Mesenchymal stem cell (in vitro differentiated cells and primary cell): ENCODE results near the gene ERN1.

Experiments used
- DNase-seq: peaks from one replicate; pipeline ENCODE4 v3.0.0-alpha.2; 2013
- H2AFZ ChIP-seq: one replicate; pipeline ENCODE4 v1.6.1; 2013; ENCODE audit warnings: low read depth, mild to moderate bottlenecking, control low read depth, inconsistent platforms, low read length, moderate library complexity
- H2AK5ac ChIP-seq: 2 replicates; pipeline ENCODE4 v1.6.1; 2013; ENCODE audit warnings: low read length, moderate library complexity, mild to moderate bottlenecking, inconsistent platforms; ENCODE audit not compliant: severe bottlenecking
- H2BK120ac ChIP-seq: one replicate; pipeline ENCODE4 v1.6.1; 2013; ENCODE audit warnings: low read depth, mild to moderate bottlenecking, inconsistent platforms, low read length, moderate library complexity
- H2BK12ac ChIP-seq, 2 experiments: one replicate each; pipeline ENCODE4 v1.6.1; 2013; ENCODE audit warnings: inconsistent platforms in 2 of 2, low read length in 2 of 2, mild to moderate bottlenecking in 2 of 2, moderate library complexity in 2 of 2, control low read depth in 1 of 2
- H2BK15ac ChIP-seq: one replicate; pipeline ENCODE4 v1.6.1; 2013; ENCODE audit warnings: mild to moderate bottlenecking, low read depth, inconsistent platforms; ENCODE audit not compliant: poor library complexity, severe bottlenecking
- H2BK5ac ChIP-seq: 2 replicates; pipeline ENCODE4 v1.6.1; 2013; ENCODE audit warnings: low read depth, mild to moderate bottlenecking, low read length, control low read depth, inconsistent platforms; ENCODE audit not compliant: poor library complexity, severe bottlenecking
- H3K14ac ChIP-seq, 2 experiments: one replicate each; pipeline ENCODE4 v1.6.1; 2013; ENCODE audit warnings: inconsistent platforms in 2 of 2, low read length in 2 of 2, control low read depth in 1 of 2, mild to moderate bottlenecking in 1 of 2, moderate library complexity in 1 of 2
- H3K18ac ChIP-seq, 2 experiments: one replicate each; pipeline ENCODE4 v1.6.1; 2013; ENCODE audit warnings: inconsistent platforms in 2 of 2, low read length in 2 of 2, control low read depth in 1 of 2, low read depth in 1 of 2, mild to moderate bottlenecking in 1 of 2
- H3K23ac ChIP-seq, 2 experiments: one replicate each; pipeline ENCODE4 v1.6.1; 2013; ENCODE audit warnings: inconsistent platforms in 2 of 2, low read length in 2 of 2, mild to moderate bottlenecking in 2 of 2, moderate library complexity in 2 of 2, control low read depth in 1 of 2
- H3K27ac ChIP-seq: 2 replicates; pipeline ENCODE4 v1.5.1; 2013; ENCODE audit warnings: mild to moderate bottlenecking, moderate library complexity, low read length, control low read depth, inconsistent platforms; ENCODE audit not compliant: poor library complexity, severe bottlenecking
- H3K27me3 ChIP-seq, 2 experiments: 2 replicates each; pipeline versions ENCODE4 v1.6.1 to v1.7.0; 2013; ENCODE audit warnings: low read length in 2 of 2, mild to moderate bottlenecking in 2 of 2, moderate library complexity in 2 of 2, control low read depth in 1 of 2, inconsistent platforms in 1 of 2; ENCODE audit not compliant: control insufficient read depth in 1 of 2, insufficient read depth in 1 of 2
- H3K36me3 ChIP-seq, 2 experiments: 2 replicates each; pipeline versions ENCODE4 v1.6.1 to v1.7.0; 2013; ENCODE audit warnings: low read length in 2 of 2, control low read depth in 1 of 2, inconsistent platforms in 1 of 2, low read depth in 1 of 2, mild to moderate bottlenecking in 1 of 2; ENCODE audit not compliant: insufficient read depth in 2 of 2, control insufficient read depth in 1 of 2
- H3K4ac ChIP-seq, 2 experiments: one replicate each; pipeline ENCODE4 v1.6.1; 2013; ENCODE audit warnings: inconsistent platforms in 2 of 2, low read length in 2 of 2, mild to moderate bottlenecking in 2 of 2, moderate library complexity in 2 of 2, control low read depth in 1 of 2, low read depth in 1 of 2
- H3K4me1 ChIP-seq: 2 replicates; pipeline ENCODE4 v1.6.1; 2013; ENCODE audit warnings: low read depth, low read length, control low read depth; ENCODE audit not compliant: control insufficient read depth, insufficient read depth
- H3K4me2 ChIP-seq: 2 replicates; pipeline ENCODE4 v1.6.1; 2013; ENCODE audit warnings: low read length, mild to moderate bottlenecking, inconsistent platforms; ENCODE audit not compliant: poor library complexity, severe bottlenecking
- H3K4me3 ChIP-seq, 2 experiments: 2 replicates each; pipeline versions ENCODE4 v1.5.1 to v1.7.0; 2013; ENCODE audit warnings: low read length in 2 of 2, mild to moderate bottlenecking in 2 of 2, control low read depth in 1 of 2, low read depth in 1 of 2; ENCODE audit not compliant: insufficient read depth in 1 of 2
- H3K79me1 ChIP-seq: replicated peaks from 2 replicates; pipeline ENCODE4 v1.6.1; 2013; ENCODE audit warnings: mild to moderate bottlenecking, control low read depth, low read length, inconsistent platforms; ENCODE audit not compliant: poor library complexity, severe bottlenecking
- H3K9ac ChIP-seq: 2 replicates; pipeline ENCODE4 v1.7.0; 2013; ENCODE audit warnings: mild to moderate bottlenecking, low read length, moderate library complexity
- H3K9me3 ChIP-seq: 2 replicates; pipeline ENCODE4 v1.7.0; 2013; ENCODE audit warnings: mild to moderate bottlenecking, low read length; ENCODE audit not compliant: control insufficient read depth
- H4K8ac ChIP-seq: one replicate; pipeline ENCODE4 v1.6.1; 2013; ENCODE audit warnings: inconsistent platforms, mild to moderate bottlenecking, low read length, moderate library complexity
- H4K91ac ChIP-seq: one replicate; pipeline ENCODE4 v1.6.1; 2013; ENCODE audit warnings: mild to moderate bottlenecking, low read length, inconsistent platforms
- WGBS: methylation state at CpG from one replicate; pipeline ENCODE4 v1.1.7; 2013; ENCODE audit warnings: mixed read lengths; 5-methylcytosine and 5-hydroxymethylcytosine counted together

ERN1 gene

GRCh38 chr17:64081802-64082799, 47.8 kb downstream of the ERN1 start:
- Histone ChIP-seq H3K4me3 (no peak overlapping the region), H3K36me3 (peaks cover 4 to 30% of the 10 kb centered on the region in 2 experiments), H2BK120ac (no peak overlapping the region), H4K91ac (peak overlapping the region; percentile 71), H3K9ac (no peak overlapping the region), H3K27me3 (no peaks in the 10 kb centered on the region), H2BK15ac (peak overlapping the region; percentile 19), H3K9me3 (no peaks in the 10 kb centered on the region), H4K8ac (peak overlapping the region; percentile 43), H3K14ac (no peak overlapping the region), H3K4me2 (no peak overlapping the region), H3K23ac (no peak overlapping the region), H3K79me1 (peaks cover 9% of the 10 kb centered on the region), H2BK5ac (no peak overlapping the region), H2BK12ac (peak overlapping the region; percentile 94 to 98), H3K4ac (peak overlapping the region; percentile 44 to 92), H3K18ac (peak overlapping the region; percentile 57 to 96), H2AFZ (no peak overlapping the region), H2AK5ac (peak overlapping the region; percentile 4), H3K27ac (peak overlapping the region; percentile 21), H3K4me1 (peaks cover 4% of the 10 kb centered on the region)
- WGBS, result 12% methylated on average over 7 of the region's 8 CpGs
- DNase-seq, result peak; percentile 92

GRCh38 chr17:64080174-64080618, 49.7 kb downstream of the ERN1 start:
- peaks cover 6% of the 10 kb centered on the region for H3K79me1 ChIP-seq
- no peak overlapping the region for H3K18ac ChIP-seq
- H3K23ac ChIP-seq, result no peak overlapping the region
- no peak overlapping the region for H3K14ac ChIP-seq
- H3K4me2 ChIP-seq, result no peak overlapping the region
- 95% methylated on average over 3 of the region's 3 CpGs for WGBS
- H3K36me3 ChIP-seq, result peaks cover 4 to 33% of the 10 kb centered on the region in 2 experiments
- no peak overlapping the region for H2BK5ac ChIP-seq
- H4K91ac ChIP-seq, result no peak overlapping the region
- no peak overlapping the region for H3K4ac ChIP-seq
- no peak for DNase-seq
- no peak overlapping the region for H3K27ac ChIP-seq
- no peak overlapping the region for H3K4me3 ChIP-seq
- H2BK120ac ChIP-seq, result no peak overlapping the region
- H3K9me3 ChIP-seq, result no peaks in the 10 kb centered on the region
- no peak overlapping the region for H2AFZ ChIP-seq
- H3K9ac ChIP-seq, result no peak overlapping the region
- H3K4me1 ChIP-seq, result peaks cover 8% of the 10 kb centered on the region
- no peaks in the 10 kb centered on the region for H3K27me3 ChIP-seq
- no peak overlapping the region for H2BK15ac ChIP-seq
- H4K8ac ChIP-seq, result no peak overlapping the region
- H2AK5ac ChIP-seq, result no peak overlapping the region
- H2BK12ac ChIP-seq, result no peak overlapping the region

GRCh38 chr17:64077379-64077778, 52.6 kb downstream of the ERN1 start:
- H2AFZ ChIP-seq, result no peak overlapping the region
- H3K27me3 ChIP-seq, result no peaks in the 10 kb centered on the region
- H3K36me3 ChIP-seq, result peaks cover 4 to 47% of the 10 kb centered on the region in 2 experiments
- no peak overlapping the region for H3K27ac ChIP-seq
- DNase-seq, result no peak
- H3K9ac ChIP-seq, result no peak overlapping the region
- no peaks in the 10 kb centered on the region for H3K9me3 ChIP-seq
- no peak overlapping the region for H3K18ac ChIP-seq
- no peak overlapping the region for H3K4me3 ChIP-seq
- H3K14ac ChIP-seq, result no peak overlapping the region
- no peak overlapping the region for H3K23ac ChIP-seq
- no peak overlapping the region for H3K4ac ChIP-seq
- 96% methylated on average over 10 of the region's 11 CpGs for WGBS
- no peak overlapping the region for H4K8ac ChIP-seq
- H3K4me2 ChIP-seq, result no peak overlapping the region
- peaks cover 9% of the 10 kb centered on the region for H3K4me1 ChIP-seq
- no peak overlapping the region for H2AK5ac ChIP-seq
- H2BK120ac ChIP-seq, result no peak overlapping the region
- H3K79me1 ChIP-seq, result peaks cover 2% of the 10 kb centered on the region
- H4K91ac ChIP-seq, result no peak overlapping the region
- no peak overlapping the region for H2BK5ac ChIP-seq
- H2BK15ac ChIP-seq, result no peak overlapping the region
- H2BK12ac ChIP-seq, result no peak overlapping the region

GRCh38 chr17:64075913-64076312, 54.0 kb downstream of the ERN1 start:
- peaks cover under 1% of the 10 kb centered on the region for H3K9me3 ChIP-seq
- no peak overlapping the region for H3K18ac ChIP-seq
- no peak overlapping the region for H2AFZ ChIP-seq
- H2AK5ac ChIP-seq, result peak overlapping the region; percentile 65
- no peak overlapping the region for H3K4me2 ChIP-seq
- H3K36me3 ChIP-seq, result peaks cover 12 to 61% of the 10 kb centered on the region in 2 experiments
- H3K4me3 ChIP-seq, result no peak overlapping the region
- DNase-seq, result no peak
- no peak overlapping the region for H3K14ac ChIP-seq
- no peak overlapping the region for H2BK12ac ChIP-seq
- no peak overlapping the region for H3K9ac ChIP-seq
- no peak overlapping the region for H2BK120ac ChIP-seq
- no peak overlapping the region for H3K23ac ChIP-seq
- no CpG with 5 or more reads among the region's 3 CpGs for WGBS
- peaks cover 2% of the 10 kb centered on the region for H3K79me1 ChIP-seq
- H2BK15ac ChIP-seq, result no peak overlapping the region
- H4K8ac ChIP-seq, result no peak overlapping the region
- H3K27me3 ChIP-seq, result no peaks in the 10 kb centered on the region
- no peak overlapping the region for H3K27ac ChIP-seq
- H3K4me1 ChIP-seq, result peaks cover 8% of the 10 kb centered on the region
- H3K4ac ChIP-seq, result no peak overlapping the region
- H4K91ac ChIP-seq, result no peak overlapping the region
- no peak overlapping the region for H2BK5ac ChIP-seq
